ENCODE data around the gene CPSF7.

Gene CPSF7

DNA sequence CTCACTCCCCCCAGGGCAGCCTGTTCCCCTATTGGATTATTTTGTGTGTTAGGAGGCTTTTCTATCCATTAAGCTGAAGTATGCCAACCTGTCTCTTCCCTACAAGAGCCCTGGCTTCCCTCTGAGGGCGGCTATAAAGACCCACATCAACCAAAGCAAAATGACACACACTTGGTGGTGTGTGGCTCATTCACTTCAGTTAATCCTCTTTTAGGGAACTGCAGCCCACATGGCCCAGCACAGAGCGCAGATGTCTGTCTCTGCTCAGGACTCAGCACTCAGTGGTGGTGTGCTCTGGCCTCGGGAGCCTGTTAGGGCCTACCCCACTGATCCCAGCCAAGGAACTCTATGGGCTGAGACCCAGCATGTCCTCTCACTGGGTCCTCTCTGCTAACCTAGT, 46.6 kb upstream of the CPSF7 start:
- Histone ChIP-seq H3K27me3 (replicated peaks; ENCODE audit: insufficient read depth, low read length) (peaks cover 29% of the 10 kb centered on the region), H3K4me1 (ENCODE audit: low read length) (no peaks in the 10 kb centered on the region), H3K36me3 (replicated peaks; ENCODE audit: insufficient read depth, low read length) (no peaks in the 10 kb centered on the region), H3K4me2 (ENCODE audit: low read depth, low read length) (no peak overlapping the region), H3F3A (ENCODE audit: insufficient read depth, low read length) (no peaks in the 10 kb centered on the region), H2AFZ (ENCODE audit: low read length) (no peak overlapping the region), H3K9me2 (replicated peaks; ENCODE audit: insufficient read depth, low read length) (no peaks in the 10 kb centered on the region), H3K79me2 (ENCODE audit: low read length) (no peaks in the 10 kb centered on the region), H3K4me3 (ENCODE audit: low read length) (no peak overlapping the region), H3K9me3 (replicated peaks; ENCODE audit: insufficient read depth, low read length) (no peaks in the 10 kb centered on the region), H3K27ac (ENCODE audit: low read length) (no peak overlapping the region), H4K20me1 (ENCODE audit: insufficient read depth, low read length) (no peaks in the 10 kb centered on the region), H3K9ac (ENCODE audit: low read length) (no peak overlapping the region)
- no peak for DNase-seq
- TF ChIP-seq, protein P1, sequence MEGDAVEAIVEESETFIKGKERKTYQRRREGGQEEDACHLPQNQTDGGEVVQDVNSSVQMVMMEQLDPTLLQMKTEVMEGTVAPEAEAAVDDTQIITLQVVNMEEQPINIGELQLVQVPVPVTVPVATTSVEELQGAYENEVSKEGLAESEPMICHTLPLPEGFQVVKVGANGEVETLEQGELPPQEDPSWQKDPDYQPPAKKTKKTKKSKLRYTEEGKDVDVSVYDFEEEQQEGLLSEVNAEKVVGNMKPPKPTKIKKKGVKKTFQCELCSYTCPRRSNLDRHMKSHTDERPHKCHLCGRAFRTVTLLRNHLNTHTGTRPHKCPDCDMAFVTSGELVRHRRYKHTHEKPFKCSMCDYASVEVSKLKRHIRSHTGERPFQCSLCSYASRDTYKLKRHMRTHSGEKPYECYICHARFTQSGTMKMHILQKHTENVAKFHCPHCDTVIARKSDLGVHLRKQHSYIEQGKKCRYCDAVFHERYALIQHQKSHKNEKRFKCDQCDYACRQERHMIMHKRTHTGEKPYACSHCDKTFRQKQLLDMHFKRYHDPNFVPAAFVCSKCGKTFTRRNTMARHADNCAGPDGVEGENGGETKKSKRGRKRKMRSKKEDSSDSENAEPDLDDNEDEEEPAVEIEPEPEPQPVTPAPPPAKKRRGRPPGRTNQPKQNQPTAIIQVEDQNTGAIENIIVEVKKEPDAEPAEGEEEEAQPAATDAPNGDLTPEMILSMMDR (IDR thresholded peaks at IDR 0.05; ENCODE audit: low read length), result no peak
- TF ChIP-seq EZH2 (optimal IDR thresholded peaks at IDR 0.05; ENCODE audit: low read depth, low read length) (no peak), EZH2phosphoT487 (IDR thresholded peaks at IDR 0.05; ENCODE audit: low read length) (no peak)

DNA sequence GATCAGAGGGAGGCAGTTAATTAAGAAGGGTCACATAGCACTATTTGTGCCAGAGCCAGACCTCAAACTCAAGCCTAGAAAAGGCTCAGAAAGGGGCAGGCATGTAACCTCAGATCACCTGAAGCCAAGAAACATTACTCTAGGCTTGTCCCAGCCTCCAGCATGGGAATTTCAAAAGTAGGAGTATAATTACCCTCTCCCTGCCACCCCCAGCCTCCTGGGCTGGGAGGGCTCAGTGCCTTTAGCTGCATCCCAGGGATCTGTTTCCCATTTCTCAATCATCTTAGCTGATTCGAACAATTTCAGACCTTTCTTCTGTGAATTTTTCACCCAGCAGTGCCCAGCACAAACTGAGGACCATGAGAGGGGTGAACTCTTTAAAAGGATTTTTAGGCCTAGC, 45.7 kb upstream of the CPSF7 start:
- H3K27ac ChIP-seq (ENCODE audit: low read length), result no peak overlapping the region
- no peaks in the 10 kb centered on the region for H4K20me1 ChIP-seq (ENCODE audit: insufficient read depth, low read length)
- DNase-seq, result no peak
- H3K4me2 ChIP-seq (ENCODE audit: low read depth, low read length), result no peak overlapping the region
- no peak overlapping the region for H2AFZ ChIP-seq (ENCODE audit: low read length)
- H3K79me2 ChIP-seq (ENCODE audit: low read length), result no peaks in the 10 kb centered on the region
- no peaks in the 10 kb centered on the region for H3K4me1 ChIP-seq (ENCODE audit: low read length)
- H3K9me3 ChIP-seq (replicated peaks; ENCODE audit: insufficient read depth, low read length), result no peaks in the 10 kb centered on the region
- H3K4me3 ChIP-seq (ENCODE audit: low read length), result no peak overlapping the region
- H3K9me2 ChIP-seq (replicated peaks; ENCODE audit: insufficient read depth, low read length), result no peaks in the 10 kb centered on the region
- no peak for TF ChIP-seq EZH2 (optimal IDR thresholded peaks at IDR 0.05; ENCODE audit: low read depth, low read length)
- TF ChIP-seq, protein P1 (IDR thresholded peaks at IDR 0.05; ENCODE audit: low read length), result no peak
- no peak for TF ChIP-seq EZH2phosphoT487 (IDR thresholded peaks at IDR 0.05; ENCODE audit: low read length)
- no peak overlapping the region for H3K9ac ChIP-seq (ENCODE audit: low read length)
- peaks cover 19% of the 10 kb centered on the region for H3K27me3 ChIP-seq (replicated peaks; ENCODE audit: insufficient read depth, low read length)
- H3F3A ChIP-seq (ENCODE audit: insufficient read depth, low read length), result no peaks in the 10 kb centered on the region
- no peaks in the 10 kb centered on the region for H3K36me3 ChIP-seq (replicated peaks; ENCODE audit: insufficient read depth, low read length)

DNA sequence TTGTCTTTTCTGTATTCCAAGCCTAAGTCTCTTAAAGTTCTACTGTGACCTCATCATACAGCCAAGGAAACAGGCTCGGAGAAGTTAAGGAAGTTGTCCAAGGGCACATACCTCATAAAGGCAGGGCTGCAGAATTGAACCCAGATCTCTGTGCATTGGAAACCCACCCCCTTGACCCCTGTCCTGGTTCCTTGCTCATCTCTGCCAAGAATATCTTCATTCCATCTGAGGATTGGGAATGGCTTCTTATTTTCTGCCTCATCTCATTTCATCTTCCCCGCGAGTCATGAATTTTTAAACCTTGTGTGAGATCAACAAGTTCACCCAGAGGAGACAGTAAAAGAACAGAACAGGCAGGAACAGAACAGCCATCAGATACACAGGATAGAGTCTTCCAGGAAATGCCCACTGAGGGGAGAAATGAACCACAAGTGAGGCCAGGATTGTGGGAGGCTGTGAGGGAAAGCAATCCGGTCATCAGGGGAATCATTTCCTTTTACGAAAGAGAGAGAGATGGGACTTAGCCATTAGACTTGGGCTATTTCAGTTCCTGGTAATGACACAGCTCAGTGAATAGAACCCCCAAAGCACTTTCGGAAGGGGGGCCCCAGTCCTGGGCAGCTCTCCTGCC, 44.4 kb upstream of the CPSF7 start:
- no peaks in the 10 kb centered on the region for H3K9me3 ChIP-seq (replicated peaks; ENCODE audit: insufficient read depth, low read length)
- H2AFZ ChIP-seq (ENCODE audit: low read length), result no peak overlapping the region
- H3K4me2 ChIP-seq (ENCODE audit: low read depth, low read length), result no peak overlapping the region
- H3K79me2 ChIP-seq (ENCODE audit: low read length), result no peaks in the 10 kb centered on the region
- H3F3A ChIP-seq (ENCODE audit: insufficient read depth, low read length), result no peaks in the 10 kb centered on the region
- no peak overlapping the region for H3K4me3 ChIP-seq (ENCODE audit: low read length)
- H3K36me3 ChIP-seq (replicated peaks; ENCODE audit: insufficient read depth, low read length), result no peaks in the 10 kb centered on the region
- TF ChIP-seq EZH2 (optimal IDR thresholded peaks at IDR 0.05; ENCODE audit: low read depth, low read length), result no peak
- H3K27ac ChIP-seq (ENCODE audit: low read length), result no peak overlapping the region
- H4K20me1 ChIP-seq (ENCODE audit: insufficient read depth, low read length), result no peaks in the 10 kb centered on the region
- H3K27me3 ChIP-seq (replicated peaks; ENCODE audit: insufficient read depth, low read length), result peaks cover 11% of the 10 kb centered on the region; the same call in 1 of the 2 replicates
- H3K4me1 ChIP-seq (ENCODE audit: low read length), result no peaks in the 10 kb centered on the region
- no peak for DNase-seq
- H3K9ac ChIP-seq (ENCODE audit: low read length), result no peak overlapping the region
- no peaks in the 10 kb centered on the region for H3K9me2 ChIP-seq (replicated peaks; ENCODE audit: insufficient read depth, low read length)

DNA sequence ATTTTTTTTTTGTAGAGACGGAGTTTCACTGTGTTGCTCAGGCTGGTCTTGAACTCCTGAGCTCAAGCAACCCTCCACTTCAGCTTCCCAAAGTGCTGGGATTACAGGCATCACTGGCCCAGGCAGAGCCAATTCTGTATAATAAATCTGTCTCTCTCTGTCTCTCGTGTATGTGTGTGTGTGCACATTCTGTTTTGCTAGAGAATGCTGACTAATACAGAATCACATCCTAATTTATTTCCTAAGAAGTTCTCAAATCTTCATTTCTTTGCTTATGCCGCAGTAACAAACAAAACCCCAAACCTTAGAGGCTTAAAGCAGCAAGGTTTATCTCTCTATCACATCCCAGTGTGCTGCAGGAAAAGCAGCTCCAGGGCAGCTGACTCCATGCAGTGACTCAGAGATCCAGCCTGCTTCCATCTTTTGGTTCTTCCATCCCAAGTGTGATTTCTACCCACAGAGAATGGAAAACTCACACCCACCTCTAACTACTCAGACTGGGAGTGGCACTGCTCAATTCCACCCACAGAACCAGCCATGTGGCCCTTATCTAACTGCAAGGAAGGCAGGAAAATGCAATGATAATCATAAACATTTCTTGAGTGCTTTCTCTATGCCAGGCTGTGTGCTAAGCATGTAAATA, 43.7 kb upstream of the CPSF7 start:
- H3K36me3 ChIP-seq (replicated peaks; ENCODE audit: insufficient read depth, low read length), result no peaks in the 10 kb centered on the region
- no peaks in the 10 kb centered on the region for H3K9me2 ChIP-seq (replicated peaks; ENCODE audit: insufficient read depth, low read length)
- no peak overlapping the region for H2AFZ ChIP-seq (ENCODE audit: low read length)
- 0 out of 2 replicates have a peak, but pooled peaks cover 6% of the 10 kb centered on the region for H3K27me3 ChIP-seq (replicated peaks; ENCODE audit: insufficient read depth, low read length)
- H3K4me3 ChIP-seq (ENCODE audit: low read length), result no peak overlapping the region
- no peak overlapping the region for H3K4me2 ChIP-seq (ENCODE audit: low read depth, low read length)
- no peaks in the 10 kb centered on the region for H3K9me3 ChIP-seq (replicated peaks; ENCODE audit: insufficient read depth, low read length)
- H3K4me1 ChIP-seq (ENCODE audit: low read length), result no peaks in the 10 kb centered on the region
- TF ChIP-seq, protein P1 (IDR thresholded peaks at IDR 0.05; ENCODE audit: low read length), result no peak
- TF ChIP-seq EZH2 (optimal IDR thresholded peaks at IDR 0.05; ENCODE audit: low read depth, low read length), result no peak
- H3F3A ChIP-seq (ENCODE audit: insufficient read depth, low read length), result no peaks in the 10 kb centered on the region
- DNase-seq, result no peak
- H3K27ac ChIP-seq (ENCODE audit: low read length), result no peak overlapping the region
- no peaks in the 10 kb centered on the region for H4K20me1 ChIP-seq (ENCODE audit: insufficient read depth, low read length)
- no peaks in the 10 kb centered on the region for H3K79me2 ChIP-seq (ENCODE audit: low read length)
- H3K9ac ChIP-seq (ENCODE audit: low read length), result no peak overlapping the region
